HEK293T (cell line): ENCODE measurements around the gene CTSH.
"Not testable (repeated sequence)": the region's sequence is repeated elsewhere in the genome, so short reads cannot be mapped to it uniquely, and the experiment has no call there.

Source experiments
- CTCF ChIA-PET: fragments of 350-600 bp; formaldehyde crosslinking; extraction: SDS; loops from one replicate; lab custom pipeline; 2021; ENCODE audit warnings: antibody characterized with exemption, inconsistent platforms; lab: Yijun Ruan, JAX
- POLR2A ChIA-PET: fragments of 350-600 bp; formaldehyde crosslinking; extraction: SDS; loops from one replicate; lab custom pipeline; 2020; ENCODE audit warnings: antibody characterized with exemption, inconsistent platforms; lab: Yijun Ruan, JAX
- DNase-seq: peaks from one replicate; pipeline ENCODE4 v3.0.0; 2012; ENCODE audit warnings: mixed read lengths; ENCODE audit errors: extremely low spot score
- ARNT ChIP-seq: fragments of 450-650 bp; IDR thresholded peaks from 2 replicates; pipeline ENCODE4 v1.6.1; 2017; ENCODE audit warnings: mild to moderate bottlenecking
- BHLHE40 ChIP-seq: fragments of 450-650 bp; IDR thresholded peaks from 2 replicates; pipeline ENCODE4 v1.6.1; 2016; ENCODE audit warnings: mild to moderate bottlenecking, moderate library complexity, borderline replicate concordance
- CTBP1 ChIP-seq: fragments of 450-650 bp; IDR thresholded peaks from 2 replicates; pipeline ENCODE4 v1.6.1; 2016; ENCODE audit warnings: borderline replicate concordance
- ELF4 ChIP-seq: fragments of 450-650 bp; IDR thresholded peaks from 2 replicates; pipeline ENCODE4 v1.6.1; 2017; ENCODE audit warnings: antibody characterized with exemption
- FOXA1 ChIP-seq: fragments of 450-650 bp; IDR thresholded peaks from 2 replicates; pipeline ENCODE4 v1.6.1; 2016; ENCODE audit warnings: mild to moderate bottlenecking
- FOXM1 ChIP-seq: fragments of 450-650 bp; IDR thresholded peaks from 2 replicates; pipeline ENCODE4 v1.6.1; 2017; ENCODE audit warnings: mild to moderate bottlenecking, borderline replicate concordance
- L3MBTL2 ChIP-seq: fragments of 450-650 bp; conservative IDR thresholded peaks from 2 replicates; pipeline ENCODE4 v1.6.1; 2016; ENCODE audit warnings: mild to moderate bottlenecking
- NFRKB ChIP-seq: fragments of 450-650 bp; IDR thresholded peaks from 2 replicates; pipeline ENCODE4 v1.6.1; 2016; ENCODE audit warnings: mild to moderate bottlenecking, moderate library complexity
- PKNOX1 ChIP-seq: fragments of 450-650 bp; IDR thresholded peaks from 2 replicates; pipeline ENCODE4 v1.6.1; 2016
- SP1 ChIP-seq: fragments of 450-650 bp; IDR thresholded peaks from 2 replicates; pipeline ENCODE4 v1.6.1; 2017
- TARDBP ChIP-seq: fragments of 450-650 bp; IDR thresholded peaks from 2 replicates; pipeline ENCODE4 v1.6.1; 2016
- ZNF384 ChIP-seq: fragments of 450-650 bp; IDR thresholded peaks from 2 replicates; pipeline ENCODE4 v1.6.1; 2016

The CTSH gene

DNA sequence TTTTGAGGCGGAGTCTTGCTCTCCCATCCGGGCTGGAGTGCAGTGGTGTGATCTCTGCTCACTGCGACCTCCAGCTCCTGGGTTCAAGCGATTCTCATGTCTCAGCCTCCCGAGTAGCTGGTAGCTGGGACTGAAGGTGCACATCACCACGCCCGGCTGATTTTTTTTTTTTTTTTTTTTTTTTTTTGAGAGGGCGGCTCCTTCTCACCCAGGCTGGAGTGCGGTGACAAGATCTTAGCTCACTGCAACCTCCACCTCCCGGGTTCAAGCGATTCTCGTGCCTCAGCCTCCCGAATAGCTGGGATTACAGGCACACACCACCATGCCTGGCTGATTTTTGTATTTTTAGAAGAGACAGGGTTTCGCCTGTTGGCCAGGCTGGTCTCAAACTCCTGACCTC is 67.9 kb downstream of the CTSH start:
- DNase-seq, POLR2A ChIA-PET: not testable (repeated sequence)
- CTCF ChIA-PET, result interaction anchor here (0.9 kb wide), 1 partner anchor 122 kb away, joined by 5 read pairs; no protein-coding TSS in a partner anchor
- peak; percentile 78; the same call in 1 of the 2 replicates for TF ChIP-seq ZNF384

DNA sequence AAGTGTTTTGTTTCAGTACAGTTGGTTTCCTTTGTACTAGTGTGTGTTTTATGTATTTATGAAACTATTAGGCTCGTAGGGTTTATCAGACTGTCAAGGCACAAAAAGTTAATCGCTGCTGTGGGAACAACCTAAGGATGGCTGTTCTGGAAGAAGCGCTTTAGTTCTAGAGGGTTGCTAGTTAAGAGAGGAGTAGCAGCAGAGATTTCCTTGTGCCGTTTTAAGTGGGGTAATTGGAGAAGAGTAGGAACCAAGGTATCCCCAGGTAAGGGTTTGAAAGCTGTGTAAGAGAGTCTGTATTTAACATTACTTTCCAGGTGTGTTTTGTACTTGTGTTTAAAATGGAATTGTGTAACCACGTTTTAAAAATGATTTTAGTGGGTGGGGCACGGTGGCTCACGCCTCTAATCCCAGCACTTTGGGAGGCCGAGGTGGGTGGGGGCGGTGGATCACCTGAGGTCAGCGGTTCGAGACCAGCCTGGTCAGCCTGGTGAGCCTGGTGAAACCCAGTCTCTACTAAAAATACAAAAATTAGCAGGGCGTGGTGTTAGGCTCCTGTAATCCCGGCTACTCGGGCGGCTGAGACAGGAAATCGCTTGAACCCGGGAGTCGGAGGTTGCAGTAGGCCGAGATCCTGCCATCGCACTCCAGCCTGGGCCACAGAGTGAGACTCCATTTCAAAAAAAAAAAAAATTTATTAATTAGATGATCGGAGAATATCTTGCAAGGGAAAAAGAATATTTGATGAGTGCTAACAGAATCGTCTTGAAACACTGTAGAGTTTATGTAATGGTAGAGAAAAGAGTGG is 69.5 kb downstream of the CTSH start:
- DNase-seq, result no peak
- TF ChIP-seq ZNF384, result 0 out of 2 replicates have a peak, but pooled peaks have one; percentile 38
- TF ChIP-seq CTBP1, result 0 out of 2 replicates have a peak, but pooled peaks have one; percentile 29
- TF ChIP-seq FOXA1, result no peak
- CTCF ChIA-PET, result no interaction called here
- POLR2A ChIA-PET, result no interaction called here

DNA sequence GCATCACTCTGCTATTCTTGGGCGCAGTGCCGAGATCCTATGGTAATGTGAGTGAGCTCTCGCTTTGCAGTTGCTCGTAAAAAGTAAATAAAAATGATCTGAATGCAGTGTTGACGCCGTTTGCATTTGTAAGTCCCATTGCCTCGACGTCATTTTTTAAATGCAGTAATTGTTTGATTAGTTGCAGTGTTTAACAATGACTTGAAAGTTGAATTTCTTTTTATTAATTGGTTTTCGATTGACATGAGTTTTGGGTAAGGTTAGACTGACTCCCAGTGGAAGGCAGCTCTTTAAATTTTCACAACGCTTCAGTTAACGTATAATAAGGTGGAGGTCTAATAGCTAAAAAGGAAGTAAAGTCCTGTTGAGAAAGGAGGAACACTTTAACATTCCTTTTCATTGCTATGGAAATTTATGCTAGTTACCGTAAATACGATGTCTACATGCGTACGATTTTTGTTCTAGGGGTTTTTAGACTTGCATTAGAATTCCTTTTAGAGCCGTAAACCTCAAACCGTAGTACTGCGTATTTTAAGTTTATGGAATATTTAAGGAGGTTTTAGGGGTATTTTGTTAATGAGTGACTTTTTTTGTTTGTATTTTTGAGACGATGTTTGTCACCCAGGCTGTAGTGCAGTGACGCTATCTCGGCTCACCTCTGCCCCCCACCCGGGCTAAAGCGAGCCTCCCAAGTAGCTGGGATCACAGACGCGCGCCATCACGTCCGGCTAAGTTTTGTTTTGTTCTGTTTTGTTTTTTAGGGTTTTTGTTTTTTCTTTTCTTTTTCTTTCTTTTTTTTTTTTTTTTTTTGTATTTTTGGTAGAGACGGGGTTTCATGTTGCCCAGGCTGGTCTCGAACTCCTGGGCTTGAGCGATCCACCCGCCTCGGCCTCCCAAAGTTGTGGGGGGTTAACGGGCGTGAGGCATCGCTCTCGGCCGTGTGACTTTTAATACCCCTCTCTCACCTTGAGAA is 70.8 kb downstream of the CTSH start:
- CTCF ChIA-PET, result interaction anchor here (0.6 to 1.7 kb wide), 12 partner anchors 8 to 583 kb away, joined by 3 to 13 read pairs (median 4); no protein-coding TSS in a partner anchor
- TF ChIP-seq PKNOX1, result 0 out of 2 replicates have a peak, but pooled peaks have one; percentile 35
- no peak for TF ChIP-seq NFRKB
- DNase-seq, result no peak
- POLR2A ChIA-PET, result interaction anchor here (1.3 to 3.7 kb wide), 6 partner anchors 8 to 64 kb away, joined by 3 to 49 read pairs (median 7); partner anchors contain the start of gene ADAMTS7

GRCh38 chr15:78872972-78873792 is 71.7 kb downstream of the CTSH start:
- DNase-seq, result peak; percentile 76
- ChIA-PET CTCF (interaction anchor here (0.6 to 1.7 kb wide), 12 partner anchors 8 to 582 kb away, joined by 3 to 13 read pairs (median 4); no protein-coding TSS in a partner anchor), POLR2A (interaction anchor here (0.9 to 3.7 kb wide), 9 partner anchors 9 to 333 kb away, joined by 3 to 49 read pairs (median 4); partner anchors contain the start of gene ADAMTS7)
- TF ChIP-seq TARDBP, result no peak
- peak; percentile 60; the same call in 1 of the 2 replicates for TF ChIP-seq CTBP1
- TF ChIP-seq ZNF384, result peak; percentile 96
- peak; percentile 83 for TF ChIP-seq NFRKB
- no peak for TF ChIP-seq SP1

DNA sequence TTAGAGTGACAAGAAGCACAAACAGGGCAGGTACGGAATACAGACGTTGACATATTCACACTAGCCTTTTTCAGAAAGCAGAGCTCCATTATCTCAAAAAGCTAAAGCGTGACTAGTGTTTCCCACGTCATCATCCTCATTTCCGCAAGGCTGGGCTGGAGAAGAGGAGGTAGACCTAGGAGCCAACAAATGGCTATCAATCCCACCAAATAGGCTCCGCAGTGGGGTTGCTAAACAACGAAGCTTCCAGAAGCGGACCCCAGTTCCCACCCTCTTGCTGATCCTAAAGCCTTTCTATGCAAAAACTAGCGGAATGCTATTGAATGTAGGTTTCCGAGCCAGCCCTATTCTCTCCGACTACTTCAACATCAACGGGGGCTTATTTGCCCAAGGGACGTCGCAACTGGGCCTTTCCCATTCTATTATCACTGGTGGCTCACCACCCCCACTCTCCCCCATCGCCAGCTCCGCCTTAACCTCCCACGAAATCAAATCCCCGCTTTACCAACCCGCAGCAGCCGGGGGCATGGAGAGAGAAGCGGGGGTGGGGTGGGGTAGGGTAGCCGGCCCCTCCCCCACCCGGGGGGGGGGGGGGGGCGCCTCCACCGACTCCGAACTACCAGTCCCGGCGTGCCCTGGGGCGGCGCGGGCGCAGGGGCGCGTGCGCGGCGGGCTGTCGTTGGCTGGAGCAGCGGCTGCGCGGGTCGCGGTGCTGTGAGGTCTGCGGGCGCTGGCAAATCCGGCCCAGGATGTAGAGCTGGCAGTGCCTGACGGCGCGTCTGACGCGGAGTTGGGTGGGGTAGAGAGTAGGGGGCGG is 72.5 kb downstream of the CTSH start, which contains the start of gene MORF4L1:
Gene MORF4L1, plus strand, starts transcription at position 736 of the 817 bp plus-strand sequence. CDS start 128 bp downstream, outside the sequence.
- peak; percentile 96 for DNase-seq
- no peak for TF ChIP-seq BHLHE40
- TF ChIP-seq ARNT, result no peak
- 0 out of 2 replicates have a peak, but pooled peaks have one; percentile 27 for TF ChIP-seq L3MBTL2
- peak; percentile 68; the same call in 1 of the 2 replicates for TF ChIP-seq FOXM1
- no peak for TF ChIP-seq FOXA1
- TF ChIP-seq ELF4, result no peak
- ChIA-PET CTCF (interaction anchor here (0.5 to 0.6 kb wide), 2 partner anchors 304 to 649 kb away, joined by 3 read pairs; no protein-coding TSS in a partner anchor), POLR2A (interaction anchor here (0.7 to 3.7 kb wide), 11 partner anchors 8 to 332 kb away, joined by 3 to 49 read pairs (median 3); partner anchors contain the start of gene ADAMTS7)

- ChIA-PET CTCF (interaction anchor here (0.5 to 0.6 kb wide), 2 partner anchors 304 to 650 kb away, joined by 3 read pairs; no protein-coding TSS in a partner anchor), POLR2A (interaction anchor here (0.7 to 3.7 kb wide), 7 partner anchors 9 to 75 kb away, joined by 3 to 49 read pairs (median 3); no protein-coding TSS in a partner anchor)
- not testable (repeated sequence) for DNase-seq
These were observed 73.2 kb downstream of the CTSH start for GRCh38 chr15:78871483-78872127.
